Pulmonary artery endothelial cell (primary cell): ENCODE measurements around the gene NDUFA3. TPM values are rescaled to one million over a fixed set of nuclear protein-coding genes. Genes with fewer than 3 reads are reported as not detected.
A peak's percentile ranks its signal among the peaks of the same experiment; 100 is the strongest.

ENCODE experiments used
- DNase-seq: peaks from one replicate; pipeline ENCODE4 v3.0.0-alpha.2; 2011; ENCODE audit warnings: low read depth, low spot score
- total RNA-seq: library from RNA; depleted of rRNA; stranded (reverse); fragments of >200 nt; gene quantifications from 2 replicates; pipeline ENCODE4 v1.2.3, GENCODE V29; 2014

NDUFA3 gene
- total RNA-seq, 1 donor from 2014 or later = 22.5 TPM

GRCh38 chr19:54107876-54108490 is 5.3 kb downstream of the NDUFA3 start:
- DNase-seq = no peak

- DNase-seq = no peak
Observed at GRCh38 chr19:54108496-54108895, 5.8 kb downstream of the NDUFA3 start.

GRCh38 chr19:54109651-54110050 is 7.0 kb downstream of the NDUFA3 start:
- DNase-seq = no peak

GRCh38 chr19:54114340-54115108 is 11.9 kb downstream of the NDUFA3 start:
- DNase-seq = no peak

- peak; percentile 94 for DNase-seq
Observed at GRCh38 chr19:54115109-54116063, 12.7 kb downstream of the NDUFA3 start, which contains the start of the genes PRPF31 and TFPT. Gene PRPF31 (plus strand): TSS chr19:54115754. CDS start chr19:54118279, 2,525 bp downstream. Gene TFPT (minus strand): TSS chr19:54115657. CDS start chr19:54115269, 388 bp downstream.

DNA sequence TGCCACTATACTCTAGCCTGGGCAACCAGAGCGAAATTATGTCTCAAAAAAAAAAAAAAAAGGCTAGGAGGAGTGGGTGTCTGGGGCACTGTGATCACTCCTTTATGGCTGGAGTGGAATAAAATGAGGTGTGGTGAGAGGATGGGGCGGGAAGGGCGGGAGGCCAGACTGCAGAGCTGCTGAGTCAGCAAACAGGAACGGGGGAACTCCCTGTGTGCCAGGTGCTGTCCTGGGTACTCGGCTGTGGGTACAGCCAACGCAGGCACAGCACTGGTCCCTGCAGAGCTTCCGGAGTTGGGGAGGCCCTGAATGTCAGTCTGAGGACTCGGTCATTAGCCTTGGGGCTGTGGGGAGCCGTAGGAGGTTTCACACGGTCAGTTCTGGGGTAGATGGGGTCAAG is 18.6 kb downstream of the NDUFA3 start:
- no peak for DNase-seq

GRCh38 chr19:54123682-54124081 is 21.0 kb downstream of the NDUFA3 start:
- DNase-seq = no peak

- no peak for DNase-seq
Observed at GRCh38 chr19:54124393-54124792, 21.7 kb downstream of the NDUFA3 start.

DNA sequence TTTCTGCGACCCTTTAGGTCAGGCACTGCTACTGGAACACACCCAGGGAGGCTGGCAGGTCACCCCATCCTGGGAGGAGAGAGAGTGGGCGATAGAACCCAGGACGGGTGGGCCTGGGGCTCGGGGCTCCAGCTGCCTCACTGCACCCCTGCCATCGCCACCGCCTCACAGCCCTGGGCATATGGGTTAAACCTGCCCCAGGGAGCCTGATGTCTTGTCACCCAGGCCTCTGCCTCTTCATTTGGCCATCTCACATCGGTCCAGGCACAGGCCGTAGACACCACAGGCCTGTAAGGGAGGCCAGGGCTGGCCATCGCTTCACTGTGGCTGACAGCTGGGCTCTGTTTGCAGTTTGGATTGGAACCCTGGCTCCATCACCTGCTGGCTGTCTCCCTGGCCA is 23.1 kb downstream of the NDUFA3 start:
- DNase-seq = no peak

GRCh38 chr19:54127688-54128440 is 25.2 kb downstream of the NDUFA3 start:
- no peak for DNase-seq

GRCh38 chr19:54128441-54128725 is 25.7 kb downstream of the NDUFA3 start:
- DNase-seq = no peak

- DNase-seq = no peak
Observed at GRCh38 chr19:54128796-54129616, 26.4 kb downstream of the NDUFA3 start.

- DNase-seq = no peak
Observed at GRCh38 chr19:54129617-54129996, 27.0 kb downstream of the NDUFA3 start.

DNA sequence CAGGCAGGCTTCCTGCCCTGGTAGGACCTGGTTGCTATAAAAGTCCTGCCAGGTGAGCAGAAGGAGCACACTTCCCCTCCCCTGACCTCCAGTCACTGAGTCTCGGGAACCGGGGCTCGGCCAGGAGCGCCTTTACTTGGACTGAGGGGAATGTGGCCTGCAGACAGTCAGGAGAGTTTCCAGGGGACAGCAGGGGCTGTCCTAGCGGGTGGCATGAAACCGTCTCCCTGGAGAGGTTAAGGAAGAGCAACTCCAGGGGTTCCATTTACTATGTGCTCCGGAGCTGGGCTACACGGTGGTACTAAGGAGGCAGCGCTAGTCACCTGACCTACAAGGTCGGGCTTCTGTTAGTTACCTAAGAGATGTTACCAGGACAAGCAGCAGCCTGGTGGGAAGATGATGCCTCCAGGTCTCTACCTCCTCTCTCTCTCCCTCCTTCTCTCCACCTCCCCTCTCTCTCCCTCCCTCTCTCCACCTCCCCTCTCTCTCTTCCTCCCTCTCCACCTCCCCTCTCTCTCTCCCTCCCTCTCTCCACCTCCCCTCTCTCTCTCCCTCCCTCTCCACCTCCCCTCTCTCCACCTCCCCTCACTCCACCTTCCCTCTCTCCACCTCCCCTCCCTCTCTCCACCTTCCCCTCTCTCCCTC is 30.8 kb downstream of the NDUFA3 start:
- no peak for DNase-seq

- DNase-seq = no peak
Observed at GRCh38 chr19:54133957-54134590, 31.4 kb downstream of the NDUFA3 start.

DNA sequence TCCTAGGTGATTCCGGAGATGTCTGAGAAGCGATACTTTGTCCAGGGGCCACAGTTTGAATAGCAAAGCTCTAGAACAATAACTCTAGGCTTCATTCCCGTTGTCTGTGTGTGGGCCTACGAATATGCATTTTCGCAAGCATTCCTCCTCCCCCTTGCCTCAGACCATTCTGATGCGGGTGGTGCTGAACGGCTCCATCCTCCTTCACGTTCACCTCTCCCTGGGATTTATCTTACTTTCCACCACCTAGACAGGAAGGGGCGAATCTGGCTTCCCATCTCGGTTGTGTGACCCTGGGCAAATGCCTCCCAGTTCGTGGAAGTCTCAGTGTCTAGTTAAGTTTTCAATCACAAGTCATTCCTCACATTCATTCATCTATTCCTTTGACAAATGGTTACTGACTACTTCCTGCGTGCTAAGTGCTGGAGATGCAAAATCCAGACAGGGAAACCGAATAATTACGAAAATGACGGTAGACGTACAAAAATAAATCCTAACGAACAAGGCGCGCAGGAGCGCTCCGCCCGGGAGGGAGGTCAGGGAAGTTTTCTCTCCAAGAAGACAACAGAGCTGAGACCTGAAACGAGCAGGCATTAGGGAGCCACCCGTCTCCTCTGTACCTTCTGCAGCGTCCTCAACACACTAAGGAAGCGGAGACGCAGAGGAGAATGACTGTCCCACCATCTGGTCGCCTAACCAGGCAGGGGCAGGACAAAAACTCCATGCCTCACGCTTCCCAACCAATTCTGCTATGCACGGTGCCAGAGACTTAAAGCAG is 33.6 kb downstream of the NDUFA3 start:
- DNase-seq = no peak

DNA sequence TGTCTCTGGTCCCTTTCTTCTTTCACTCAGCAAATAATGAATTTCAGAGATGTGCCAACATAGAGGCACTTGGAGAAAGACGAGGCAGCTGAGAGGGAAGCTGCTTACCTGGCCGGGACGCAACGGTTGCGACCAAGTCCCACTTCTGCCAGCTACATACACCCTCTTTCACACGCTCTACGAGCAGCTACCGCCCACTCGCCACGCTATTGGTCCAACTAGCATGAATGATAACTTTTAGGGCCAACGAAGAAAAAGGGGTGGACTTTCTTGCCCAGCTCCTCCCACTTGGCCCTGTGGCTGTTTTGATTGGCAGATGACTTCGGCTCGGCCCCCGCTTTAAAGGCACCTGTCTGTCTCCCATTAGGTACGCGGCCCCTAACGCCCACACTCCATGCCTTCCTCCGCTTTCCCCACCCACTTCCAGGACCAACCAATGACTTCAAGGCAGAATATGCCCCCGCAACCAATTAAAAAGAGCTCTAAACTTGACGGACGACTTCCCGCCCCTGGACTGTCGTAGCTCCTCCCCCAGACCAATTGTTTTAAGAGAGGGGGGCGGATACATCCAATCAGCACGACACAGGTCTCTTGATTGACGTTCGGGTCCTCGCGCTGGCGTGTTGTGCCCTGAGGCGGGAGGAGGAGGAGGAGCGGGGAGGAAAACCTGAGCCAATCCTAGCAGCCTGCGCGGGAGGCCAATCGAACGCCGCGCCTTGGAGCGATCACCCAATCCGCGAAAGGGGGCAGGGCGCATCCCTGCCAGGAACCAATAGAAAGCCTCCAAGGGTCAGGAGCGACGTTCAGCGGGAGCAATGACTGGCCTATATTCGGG is 34.4 kb downstream of the NDUFA3 start:
- DNase-seq = peak; percentile 100
